Fibroblast of lung (primary cell): ENCODE measurements around the gene VAPB.

Experiments used
- CTCF ChIP-seq, 2 donors: IDR thresholded peaks in 1 of 2; conservative IDR thresholded peaks in 1 of 2; 1 replicate in 1 of 2; 2 replicates in 1 of 2; pipeline ENCODE4 v1.5.1; 2011 to 2012; ENCODE audit warnings: low read length in 2 of 2, control low read depth in 1 of 2, inconsistent platforms in 1 of 2, low read depth in 1 of 2, mild to moderate bottlenecking in 1 of 2
- EZH2 ChIP-seq: IDR thresholded peaks from 2 replicates; pipeline ENCODE4 v1.5.1; 2012; ENCODE audit warnings: low read length, control low read depth, mild to moderate bottlenecking; ENCODE audit errors: missing control alignments

GRCh38 chr20:58494923-58495622 is 106.0 kb downstream of the VAPB start:
- no peak for TF ChIP-seq CTCF (conservative IDR thresholded peaks at IDR 0.05 in 1 of 2, IDR thresholded peaks at IDR 0.05 in 1 of 2; ENCODE audit: low read depth in 1 of 2, low read length in 2 of 2)
- TF ChIP-seq EZH2, result no peak
